HG03039 (cell line): ENCODE data around the gene CCND3.

Source experiments
- ATAC-seq: cut with Tn5 transposase; IDR thresholded peaks from one replicate; pipeline ENCODE4 v1.9.1; 2021; ENCODE audit warnings: mild to moderate bottlenecking, moderate library complexity; ENCODE audit not compliant: unreplicated experiment

CCND3 gene

GRCh38 chr6:41927253-41927652, 14.4 kb downstream of the CCND3 start:
- ATAC-seq, result no peak

GRCh38 chr6:41922154-41922553, 19.5 kb downstream of the CCND3 start:
- no peak for ATAC-seq

- ATAC-seq, result no peak
Observed at GRCh38 chr6:41921712-41921998, 20.0 kb downstream of the CCND3 start.

GRCh38 chr6:41920921-41921711, 20.5 kb downstream of the CCND3 start, which contains the start of the genes BYSL and MED20:
Gene BYSL, plus strand, starts transcription at chr6:41921499. Its CDS starts 64 bp downstream, at chr6:41921563.
Gene MED20, minus strand, starts transcription at chr6:41921139. Its CDS starts 121 bp downstream, at chr6:41921018.
- ATAC-seq, result peak; percentile 86

GRCh38 chr6:41917528-41917927, 24.1 kb downstream of the CCND3 start:
- ATAC-seq, result no peak

GRCh38 chr6:41914869-41915530, 26.6 kb downstream of the CCND3 start:
- ATAC-seq, result no peak

- ATAC-seq, result no peak
Observed at GRCh38 chr6:41914343-41914742, 27.3 kb downstream of the CCND3 start.

- no peak for ATAC-seq
Observed at GRCh38 chr6:41909727-41910126, 31.9 kb downstream of the CCND3 start.

GRCh38 chr6:41901882-41902519, 39.6 kb downstream of the CCND3 start:
- no peak for ATAC-seq

- no peak for ATAC-seq
Observed at GRCh38 chr6:41900861-41901260, 40.7 kb downstream of the CCND3 start.

- ATAC-seq, result no peak
Observed at GRCh38 chr6:41896281-41896680, 45.3 kb downstream of the CCND3 start.

- ATAC-seq, result peak; percentile 80
Observed at GRCh38 chr6:41895300-41896233, 46.0 kb downstream of the CCND3 start, which contains the start of gene USP49. Gene USP49, minus strand, starts transcription at chr6:41895375. Its CDS starts 88,392 bp downstream, at chr6:41806983.

- peak; percentile 27 for ATAC-seq
Observed at GRCh38 chr6:41894366-41895299, 47.0 kb downstream of the CCND3 start.

- ATAC-seq, result no peak
Observed at GRCh38 chr6:41892921-41893564, 48.6 kb downstream of the CCND3 start.

- no peak for ATAC-seq
Observed at GRCh38 chr6:41887331-41887751, 54.3 kb downstream of the CCND3 start.

- no peak for ATAC-seq
Observed at GRCh38 chr6:41885930-41886329, 55.7 kb downstream of the CCND3 start.

- no peak for ATAC-seq
Observed at GRCh38 chr6:41884957-41885356, 56.7 kb downstream of the CCND3 start.
